Kidney capillary endothelial cell (primary cell): ENCODE data around the gene ETV5.
"Not testable (repeated sequence)": the region's sequence is repeated elsewhere in the genome, so short reads cannot be mapped to it uniquely, and the experiment has no call there.

Source experiments
- DNase-seq: peaks from one replicate; pipeline ENCODE4 v3.0.0-alpha.2; 2018; ENCODE audit warnings: low spot score

The ETV5 gene

DNA sequence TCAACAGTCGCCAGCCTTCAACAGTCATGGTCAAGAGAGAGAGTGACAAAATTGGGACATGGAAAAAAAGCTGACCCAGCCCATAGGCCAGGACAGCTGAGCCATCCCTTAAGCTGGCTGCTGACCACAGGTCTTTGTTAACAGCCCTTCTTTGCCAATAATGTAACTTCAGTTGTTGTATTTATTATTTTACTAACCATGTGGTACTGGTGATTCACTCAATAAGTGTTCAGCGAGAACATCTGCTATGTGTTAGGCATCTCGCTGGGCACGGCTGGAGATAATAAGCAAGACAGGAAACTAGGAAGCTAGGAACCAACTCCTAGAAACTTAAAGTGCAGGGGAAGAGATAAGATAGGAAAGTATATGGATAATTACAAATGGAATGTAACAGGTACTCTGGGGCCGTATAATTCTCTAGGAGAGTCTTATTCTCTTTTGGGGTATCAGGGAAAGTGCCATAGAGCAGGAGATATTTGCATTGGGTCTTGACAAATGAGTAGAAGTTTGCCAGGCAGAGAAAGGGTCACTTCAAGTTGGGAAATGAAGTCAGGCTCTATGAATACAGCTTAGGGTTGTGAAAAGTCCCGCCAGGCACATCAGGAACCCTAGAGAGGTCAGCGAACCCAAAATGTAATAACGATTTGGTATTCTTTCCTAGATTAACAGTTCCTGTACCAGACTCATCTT is 87.1 kb downstream of the ETV5 start:
- no peak for DNase-seq

DNA sequence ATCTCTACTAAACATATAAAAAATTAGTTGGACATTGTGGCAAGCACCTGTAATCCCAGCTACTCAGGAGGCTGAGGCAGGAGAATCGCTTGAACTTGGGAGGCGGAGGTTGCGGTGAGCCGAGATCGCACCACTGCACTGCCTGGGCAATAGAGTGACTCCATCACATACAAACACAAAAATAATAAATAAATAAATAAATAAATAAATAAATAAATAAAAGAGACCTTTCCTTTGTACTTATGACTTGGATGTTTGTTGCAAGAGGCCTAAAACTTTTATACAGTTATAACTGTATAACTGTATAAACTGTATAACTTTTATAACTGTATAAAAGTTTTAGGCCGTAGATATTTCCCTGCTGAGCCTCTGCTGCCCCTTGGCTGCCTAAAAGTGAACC is 87.6 kb downstream of the ETV5 start:
- not testable (repeated sequence) for DNase-seq

DNA sequence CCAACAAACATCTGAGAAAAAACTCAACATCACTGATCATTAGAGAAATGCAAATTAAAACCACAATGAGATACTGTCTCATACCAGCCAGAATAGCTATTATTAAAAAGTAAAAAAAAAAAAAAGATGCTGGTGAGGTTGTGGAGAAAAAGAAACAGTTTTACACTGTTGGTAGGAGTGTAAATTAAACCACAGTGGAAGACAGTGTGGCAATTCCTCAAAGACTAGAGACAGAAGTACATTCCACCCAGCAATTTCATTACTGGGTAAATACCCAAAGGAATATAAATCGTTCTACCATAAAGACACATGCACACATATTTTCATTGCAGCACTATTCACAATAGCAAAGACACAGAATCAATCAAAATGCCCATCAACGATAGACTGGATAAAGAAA is 89.6 kb downstream of the ETV5 start:
- DNase-seq, result not testable (repeated sequence)

DNA sequence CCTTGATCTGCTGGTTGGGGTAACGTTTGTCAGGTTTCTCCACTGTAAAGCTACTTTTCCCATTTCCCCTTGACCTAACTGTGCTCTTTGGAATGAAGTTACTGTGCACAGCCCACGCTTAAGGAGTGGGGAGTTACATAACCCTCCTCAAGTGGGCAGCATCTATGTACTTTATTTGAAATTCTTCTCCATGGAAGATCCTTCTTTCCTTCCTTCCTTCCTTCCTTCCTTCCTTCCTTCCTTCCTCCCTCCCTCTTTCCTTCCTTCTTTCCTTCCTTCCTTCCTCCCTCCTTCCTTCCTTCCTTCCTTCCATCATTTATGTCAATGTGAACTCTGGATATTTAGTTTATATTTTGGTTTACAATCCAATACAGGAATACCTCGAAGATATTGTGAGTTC is 94.0 kb downstream of the ETV5 start:
- DNase-seq, result no peak

DNA sequence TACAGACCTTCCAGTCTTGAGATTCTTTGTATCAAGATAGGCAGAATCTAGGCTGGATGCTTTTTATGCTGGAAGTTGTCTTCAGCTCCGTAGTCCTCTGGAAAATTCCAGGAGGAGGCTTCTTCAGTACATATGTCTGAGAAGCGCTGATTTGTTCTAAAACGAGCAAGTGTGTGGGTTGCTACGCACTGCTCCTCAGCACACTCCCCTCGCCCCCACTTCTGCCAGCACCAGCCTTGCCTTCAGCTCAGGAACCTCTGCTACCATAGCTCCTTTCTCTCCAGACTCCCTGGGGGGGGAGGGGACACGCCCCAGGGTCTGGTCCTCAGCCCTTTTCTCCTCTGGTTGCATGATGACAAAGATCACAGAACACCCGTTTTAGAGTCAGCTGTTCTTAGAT is 95.6 kb downstream of the ETV5 start:
- DNase-seq, result no peak

DNA sequence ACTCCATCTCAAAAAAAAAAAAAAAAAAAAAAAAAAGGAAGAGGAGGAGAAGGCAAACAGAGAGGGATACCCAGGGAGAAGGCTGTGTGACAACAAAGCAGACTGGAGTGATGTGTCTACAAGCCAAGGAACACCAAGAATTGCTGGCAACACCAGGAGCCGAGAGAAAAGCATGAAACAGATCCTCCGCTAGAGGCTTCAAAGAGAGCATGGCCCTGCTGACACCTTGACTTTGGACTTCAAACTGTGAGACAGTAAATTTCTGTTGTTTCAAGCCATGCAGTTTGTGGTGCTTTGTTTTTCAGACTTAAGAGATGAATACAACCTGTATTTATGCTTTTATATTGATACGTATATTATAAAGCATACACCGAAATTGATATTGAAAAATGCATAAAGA is 96.8 kb downstream of the ETV5 start:
- no peak for DNase-seq

DNA sequence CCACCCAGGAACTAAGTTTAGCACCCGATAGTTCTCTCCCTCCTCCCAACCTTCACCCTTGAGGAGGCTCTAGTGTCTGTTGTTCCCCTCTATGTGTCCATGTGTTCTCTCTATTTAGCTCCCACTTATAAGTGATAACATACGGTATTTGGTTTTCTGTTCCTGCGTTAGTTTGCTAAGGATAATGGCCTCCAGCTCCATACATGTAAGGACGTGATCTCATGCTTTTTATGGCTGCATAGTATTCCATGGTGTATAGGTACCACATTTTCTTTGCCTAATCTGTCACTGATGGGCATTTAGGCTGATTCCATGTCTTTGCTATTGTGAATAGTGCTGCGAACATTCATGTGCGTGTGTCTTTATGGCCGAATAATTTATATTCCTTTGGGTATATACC is 104.2 kb downstream of the ETV5 start:
- no peak for DNase-seq

DNA sequence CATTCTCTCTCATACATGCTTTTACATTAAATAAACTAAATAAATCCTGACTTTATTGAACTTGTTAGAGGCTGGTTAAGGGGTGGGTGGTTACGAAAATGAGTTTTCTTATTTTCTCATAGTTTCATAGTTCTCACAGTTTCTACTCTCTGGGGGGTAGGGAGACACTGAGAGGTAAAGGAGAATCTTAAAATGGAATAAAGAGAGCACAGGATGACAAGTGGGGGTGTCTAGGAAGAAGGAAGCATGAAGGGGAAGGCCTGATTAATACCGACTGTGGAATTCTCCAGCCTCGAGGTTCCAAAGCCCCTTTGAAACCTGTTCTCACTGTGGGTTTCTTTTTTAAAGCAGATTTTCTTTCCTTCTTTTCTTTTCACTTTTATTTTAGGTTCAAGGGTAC is 104.7 kb downstream of the ETV5 start:
- DNase-seq, result no peak

DNA sequence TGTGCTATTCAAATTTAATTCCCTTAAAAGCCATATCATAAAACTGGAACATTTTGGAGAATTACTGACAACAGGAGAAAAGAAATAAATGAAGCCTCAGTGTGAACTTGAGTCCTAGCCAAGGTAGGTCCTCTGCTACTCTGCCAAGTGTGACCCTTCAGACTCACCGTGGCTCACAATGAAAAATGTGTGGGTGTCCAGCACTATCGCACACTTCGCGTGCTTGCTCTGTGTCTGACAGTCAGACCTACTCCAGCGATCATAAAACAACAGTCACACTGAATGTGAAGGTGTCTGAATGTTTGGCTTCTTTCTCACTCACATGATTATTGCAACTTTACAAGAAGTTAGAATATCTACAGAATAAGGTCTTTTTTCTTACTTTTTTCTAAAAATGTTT is 105.3 kb downstream of the ETV5 start:
- no peak for DNase-seq

DNA sequence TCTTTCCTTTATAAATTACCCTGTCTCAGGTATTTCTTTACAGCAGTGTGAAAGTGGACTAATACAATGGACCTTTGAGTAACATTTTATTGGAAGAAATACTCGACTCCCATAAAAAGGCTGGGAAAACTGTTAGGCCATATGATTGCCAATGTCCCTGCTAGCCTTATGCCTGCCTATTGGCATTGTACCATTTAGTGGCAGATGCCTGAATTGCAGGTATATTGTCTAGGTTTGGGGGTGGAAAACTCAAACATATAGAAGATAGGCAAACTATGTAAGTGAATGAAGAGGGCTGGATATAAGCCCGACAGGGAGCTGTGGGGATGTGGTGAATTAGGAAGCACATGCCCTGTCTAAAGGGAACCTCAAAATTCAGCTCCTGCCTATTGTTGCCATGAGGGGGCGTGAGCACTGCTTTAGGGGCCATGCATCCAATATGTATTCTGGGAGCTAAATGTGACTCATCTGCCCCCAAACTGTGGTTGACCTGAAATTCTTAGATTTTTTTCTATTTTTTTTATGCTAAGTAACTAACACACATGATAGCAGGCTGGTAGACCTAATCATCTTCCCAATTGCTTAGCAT is 105.9 kb downstream of the ETV5 start:
- no peak for DNase-seq

DNA sequence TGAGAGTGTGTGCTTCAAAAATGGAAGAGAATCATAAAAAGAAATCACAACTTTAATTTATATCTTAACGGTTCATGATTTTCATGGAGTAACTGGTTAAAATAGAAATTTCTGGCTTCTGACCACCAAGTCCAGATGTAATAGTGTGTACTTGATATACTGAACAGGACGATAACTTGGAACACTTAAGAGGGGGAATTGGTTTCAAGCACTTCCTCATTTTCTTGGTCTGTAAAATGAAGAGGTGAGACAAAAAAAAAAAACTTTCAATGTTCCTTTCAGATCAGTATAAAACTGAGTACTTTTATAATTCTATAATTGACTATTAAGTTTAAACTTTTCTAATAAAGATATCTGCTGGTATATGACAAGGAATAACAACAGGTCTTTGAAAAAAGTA is 107.0 kb downstream of the ETV5 start:
- no peak for DNase-seq

DNA sequence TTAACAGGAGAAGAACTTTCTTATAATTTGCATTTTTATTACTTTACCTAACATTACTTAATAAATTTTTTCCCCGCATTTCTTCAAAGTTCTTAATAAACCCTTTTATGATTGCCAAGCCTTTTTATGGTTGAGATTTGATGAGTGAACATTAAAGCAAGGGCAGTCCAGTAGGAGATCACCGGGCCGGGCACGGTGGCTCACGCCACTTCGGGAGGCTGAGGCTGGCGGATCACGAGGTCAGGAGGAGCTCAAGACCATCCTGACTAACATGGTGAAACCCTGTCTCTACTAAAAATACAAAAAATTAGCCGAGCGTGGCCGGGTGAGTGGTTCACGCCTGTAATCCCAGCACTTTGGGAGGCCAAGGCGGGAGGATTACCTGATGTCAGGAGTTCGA is 109.7 kb downstream of the ETV5 start:
- DNase-seq, result no peak

DNA sequence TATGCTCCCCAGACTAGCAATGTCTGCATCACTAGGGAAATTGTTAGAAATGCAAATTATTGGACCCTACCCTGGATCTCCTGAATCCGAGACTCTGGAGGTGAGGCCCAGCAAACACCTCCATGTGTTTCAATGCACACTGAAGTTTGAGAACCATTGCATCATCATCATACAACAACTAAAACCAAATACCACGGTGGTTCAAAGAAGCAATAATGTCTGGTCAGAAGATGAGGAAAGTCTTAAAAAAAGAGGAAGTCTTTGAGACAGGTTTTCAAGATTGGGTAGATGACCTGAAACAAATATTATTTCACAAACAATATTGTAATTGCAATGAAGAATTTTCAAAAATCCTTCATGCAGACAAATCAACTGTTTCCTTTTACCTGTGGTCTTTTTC is 110.8 kb downstream of the ETV5 start:
- no peak for DNase-seq

DNA sequence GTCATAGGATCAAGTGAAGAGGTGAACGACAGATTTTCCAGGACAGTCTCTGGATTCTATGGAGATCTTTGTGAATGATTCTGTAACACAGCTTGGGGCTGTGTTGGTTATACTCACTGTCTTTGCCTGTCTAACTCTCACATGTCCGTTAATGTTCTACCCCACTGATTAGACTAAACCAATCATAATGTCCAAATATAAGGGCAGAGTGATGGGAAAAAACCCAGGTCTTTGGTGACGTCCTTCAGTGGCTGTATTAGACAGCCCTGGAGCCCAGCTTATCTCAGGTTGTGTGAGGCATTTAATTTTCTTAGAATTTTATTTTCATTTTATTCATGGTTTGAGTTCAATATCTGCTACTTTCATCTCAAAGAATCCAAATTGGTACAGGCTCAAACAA is 111.8 kb downstream of the ETV5 start:
- no peak for DNase-seq
